Hepatocyte (in vitro differentiated cells): Measurements from ENCODE around the gene SYDE1. TPM values are rescaled to one million over a fixed set of nuclear protein-coding genes. Genes with fewer than 3 reads are reported as not detected.
A peak's percentile ranks its signal among the peaks of the same experiment; 100 is the strongest.

Experiments used
- DNase-seq: peaks from one replicate; pipeline ENCODE4 v3.0.0-alpha.2; 2016; ENCODE audit warnings: low spot score
- H2AFZ ChIP-seq: fragments of 200-600 bp; sonication (generic); 2 replicates; pipeline ENCODE4 v1.6.0; 2016; ENCODE audit warnings: antibody characterized with exemption, mild to moderate bottlenecking
- H3K27ac ChIP-seq: fragments of 200-600 bp; sonication (generic); 2 replicates; pipeline ENCODE4 v1.5.1; 2016; ENCODE audit warnings: mild to moderate bottlenecking
- H3K27me3 ChIP-seq: fragments of 200-600 bp; sonication (generic); 2 replicates; pipeline ENCODE4 v1.6.1; 2016
- H3K36me3 ChIP-seq: fragments of 200-600 bp; sonication (generic); replicated peaks from 2 replicates; pipeline ENCODE4 v1.5.1; 2016; ENCODE audit warnings: low read depth; ENCODE audit not compliant: insufficient read depth
- H3K4me1 ChIP-seq: fragments of 200-600 bp; sonication (generic); 2 replicates; pipeline ENCODE4 v1.5.1; 2016; ENCODE audit warnings: mild to moderate bottlenecking, moderate library complexity; ENCODE audit not compliant: insufficient read depth
- H3K4me2 ChIP-seq: fragments of 200-600 bp; sonication (generic); 2 replicates; pipeline ENCODE4 v1.6.0; 2016
- H3K4me3 ChIP-seq: fragments of 200-600 bp; sonication (generic); 2 replicates; pipeline ENCODE4 v1.5.1; 2016; ENCODE audit warnings: mild to moderate bottlenecking
- H3K79me2 ChIP-seq: fragments of 200-600 bp; sonication (generic); 2 replicates; pipeline ENCODE4 v1.6.0; 2017; ENCODE audit warnings: mild to moderate bottlenecking
- H3K9me2 ChIP-seq: fragments of 200-600 bp; sonication (generic); replicated peaks from 2 replicates; pipeline ENCODE4 v1.6.0; 2017; ENCODE audit warnings: mild to moderate bottlenecking; ENCODE audit not compliant: insufficient read depth
- H3K9me3 ChIP-seq: fragments of 200-600 bp; sonication (generic); 2 replicates; pipeline ENCODE4 v1.5.1; 2016; ENCODE audit warnings: low read depth, mild to moderate bottlenecking
- H4K20me1 ChIP-seq: fragments of 200-600 bp; sonication (generic); 2 replicates; pipeline ENCODE4 v1.6.0; 2016; ENCODE audit warnings: mild to moderate bottlenecking; ENCODE audit not compliant: insufficient read depth, poor library complexity, severe bottlenecking
- CTCF ChIP-seq: fragments of 200-600 bp; sonication (generic); IDR thresholded peaks from 2 replicates; pipeline ENCODE4 v1.5.1; 2016; ENCODE audit warnings: antibody characterized with exemption, mild to moderate bottlenecking; ENCODE audit not compliant: poor library complexity
- EZH2 ChIP-seq: fragments of 200-600 bp; sonication (generic); IDR thresholded peaks from 2 replicates; pipeline ENCODE4 v1.6.1; 2016; ENCODE audit warnings: antibody characterized with exemption, mild to moderate bottlenecking, borderline replicate concordance
- EZH2phosphoT487 ChIP-seq: fragments of 200-600 bp; sonication (generic); IDR thresholded peaks from one replicate; pipeline ENCODE4 v1.6.1; 2018; ENCODE audit warnings: antibody characterized with exemption, mild to moderate bottlenecking, low read depth, moderate library complexity; ENCODE audit not compliant: unreplicated experiment, severe bottlenecking
- WGBS: methylation state at CpG from one replicate; pipeline ENCODE4 v1.1.6; 2016; ENCODE audit warnings: low lambda C conversion rate; ENCODE audit errors: missing lambda C conversion rate; 5-methylcytosine and 5-hydroxymethylcytosine counted together
- polyA plus RNA-seq: library from polyadenylated mRNA; unstranded; fragments of >200 nt; fragmentation: Nextera tagmentation; extraction: Ambion mirVana; gene quantifications from 2 replicates; pipeline ENCODE4 v1.2.1, GENCODE V29; 2016
- total RNA-seq: library from RNA; depleted of rRNA; stranded (reverse); fragments of >200 nt; gene quantifications from 2 replicates; pipeline ENCODE4 v1.2.3, GENCODE V29; 2014

SYDE1 gene
- total and polyA plus RNA-seq, 2 experiments from 2014 or later, result 17.8 to 18.5 TPM

DNA sequence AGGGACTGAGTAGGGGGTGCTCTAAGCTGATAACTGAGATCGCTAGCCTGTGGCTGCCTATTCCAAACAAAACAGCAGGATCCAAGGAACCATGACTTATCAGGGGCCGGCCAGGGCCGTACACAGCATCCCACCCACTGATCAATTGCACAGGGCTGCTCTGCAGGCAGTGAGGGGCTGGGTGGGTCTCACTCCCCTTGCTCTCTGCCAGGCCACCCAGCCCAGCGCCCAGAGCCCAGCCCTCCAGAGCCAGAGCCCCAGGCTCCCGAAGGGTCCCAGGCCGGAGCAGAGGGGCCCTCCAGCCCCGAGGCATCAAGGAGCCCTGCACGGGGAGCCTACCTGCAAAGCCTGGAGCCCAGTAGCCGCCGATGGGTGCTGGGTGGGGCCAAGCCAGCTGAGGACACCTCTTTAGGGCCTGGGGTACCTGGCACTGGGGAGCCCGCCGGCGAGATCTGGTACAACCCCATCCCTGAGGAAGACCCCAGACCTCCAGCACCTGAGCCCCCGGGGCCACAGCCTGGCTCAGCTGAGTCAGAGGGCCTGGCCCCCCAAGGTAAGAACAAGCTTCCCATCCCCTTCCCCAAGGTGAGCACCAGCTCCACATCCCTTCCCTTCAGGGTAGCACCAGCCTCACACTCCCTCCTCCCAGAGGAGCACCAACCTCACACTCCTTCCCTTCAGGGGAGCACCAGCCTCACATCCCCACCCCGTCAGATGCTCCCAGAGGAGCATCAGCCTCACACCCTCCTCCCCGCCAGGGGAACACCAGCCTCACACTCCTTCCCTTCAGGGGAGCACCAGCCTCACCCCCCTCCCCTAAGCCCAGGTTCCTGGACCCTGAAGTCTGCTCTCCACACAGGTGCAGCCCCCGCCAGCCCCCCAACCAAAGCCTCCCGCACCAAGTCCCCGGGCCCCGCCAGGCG is 1.9 kb downstream of the SYDE1 start:
- TF ChIP-seq EZH2phosphoT487, result no peak
- no peak for TF ChIP-seq CTCF
- no peak for TF ChIP-seq EZH2

GRCh38 chr19:15109768-15110417 is 2.7 kb downstream of the SYDE1 start:
- WGBS, result 98% methylated on average over 46 of the region's 49 CpGs
- no peaks in the 10 kb centered on the region for H3K9me3 ChIP-seq
- H3K4me2 ChIP-seq, result no peak overlapping the region
- H3K27ac ChIP-seq, result no peak overlapping the region
- H3K36me3 ChIP-seq, result no peaks in the 10 kb centered on the region
- H3K4me3 ChIP-seq, result no peak overlapping the region
- DNase-seq, result no peak
- no peak overlapping the region for H2AFZ ChIP-seq
- no peaks in the 10 kb centered on the region for H3K9me2 ChIP-seq
- H3K4me1 ChIP-seq, result no peaks in the 10 kb centered on the region
- H4K20me1 ChIP-seq, result no peaks in the 10 kb centered on the region
- TF ChIP-seq EZH2phosphoT487 (no peak), EZH2 (no peak), CTCF (no peak)
- peaks cover 12% of the 10 kb centered on the region for H3K79me2 ChIP-seq
- H3K27me3 ChIP-seq, result peaks cover 5% of the 10 kb centered on the region

More for the DNA sequence above, 1.9 kb downstream of the SYDE1 start:
- Histone ChIP-seq H3K27ac (no peak overlapping the region), H3K4me1 (no peaks in the 10 kb centered on the region), H3K9me2 (no peaks in the 10 kb centered on the region), H3K36me3 (no peaks in the 10 kb centered on the region), H4K20me1 (no peaks in the 10 kb centered on the region), H3K79me2 (peaks cover 12% of the 10 kb centered on the region), H3K4me3 (no peak overlapping the region), H2AFZ (no peak overlapping the region), H3K9me3 (no peaks in the 10 kb centered on the region), H3K27me3 (peaks cover 5% of the 10 kb centered on the region), H3K4me2 (peak overlapping the region; percentile 96)
- no peak for DNase-seq
- WGBS, result 82% methylated on average over 16 of the region's 21 CpGs

DNA sequence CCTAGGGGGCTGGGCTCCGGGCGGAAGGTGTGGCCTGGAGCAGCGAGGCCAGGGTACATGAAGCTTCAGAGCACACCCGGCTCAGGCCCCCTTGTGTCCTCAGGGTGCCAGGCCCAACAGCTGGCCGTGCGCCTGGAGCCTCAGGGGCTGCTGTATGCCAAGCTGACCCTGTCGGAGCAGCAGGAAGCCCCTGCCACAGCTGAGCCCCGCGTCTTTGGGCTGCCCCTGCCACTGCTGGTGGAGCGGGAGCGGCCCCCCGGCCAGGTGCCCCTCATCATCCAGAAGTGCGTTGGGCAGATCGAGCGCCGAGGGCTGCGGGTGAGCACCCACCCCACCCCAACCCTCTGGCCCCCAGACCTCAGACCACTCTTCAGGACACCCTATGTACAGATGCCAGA is 3.2 kb downstream of the SYDE1 start:
- H3K27ac ChIP-seq, result no peak overlapping the region
- peaks cover 5% of the 10 kb centered on the region for H3K27me3 ChIP-seq
- no peaks in the 10 kb centered on the region for H3K4me1 ChIP-seq
- H3K9me3 ChIP-seq, result no peaks in the 10 kb centered on the region
- no peak overlapping the region for H2AFZ ChIP-seq
- no peaks in the 10 kb centered on the region for H3K9me2 ChIP-seq
- H3K4me2 ChIP-seq, result no peak overlapping the region
- no peak for DNase-seq
- no peak for TF ChIP-seq EZH2
- no peak overlapping the region for H3K4me3 ChIP-seq
- no peaks in the 10 kb centered on the region for H4K20me1 ChIP-seq
- peaks cover 12% of the 10 kb centered on the region for H3K79me2 ChIP-seq
- H3K36me3 ChIP-seq, result no peaks in the 10 kb centered on the region
- WGBS, result 96% methylated on average over 17 of the region's 17 CpGs

DNA sequence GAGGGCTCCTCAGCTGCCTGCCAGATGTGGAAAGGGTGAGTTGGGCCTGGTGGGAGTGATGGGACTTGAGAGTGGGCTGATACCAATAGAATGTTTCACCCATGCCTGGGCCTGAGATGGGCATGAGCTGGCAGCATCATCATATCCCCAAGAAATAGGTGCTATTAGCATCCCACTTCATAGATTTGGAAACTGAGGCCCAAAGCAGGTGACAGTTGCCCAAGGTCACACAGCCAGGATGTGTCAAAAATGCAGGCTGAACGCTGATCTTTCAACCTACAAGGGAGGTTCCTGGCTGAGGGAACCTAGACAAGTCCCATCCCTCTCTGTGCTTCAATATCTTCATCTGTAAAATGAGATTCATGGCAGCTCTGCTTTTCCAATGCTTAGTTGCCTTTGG is 4.6 kb downstream of the SYDE1 start:
- Histone ChIP-seq H2AFZ (no peak overlapping the region), H3K4me3 (no peak overlapping the region), H3K4me1 (no peaks in the 10 kb centered on the region), H3K27me3 (peaks cover under 1% of the 10 kb centered on the region), H3K4me2 (no peak overlapping the region), H3K27ac (no peak overlapping the region), H3K36me3 (no peaks in the 10 kb centered on the region), H3K79me2 (peaks cover 12% of the 10 kb centered on the region), H3K9me3 (no peaks in the 10 kb centered on the region), H4K20me1 (no peaks in the 10 kb centered on the region), H3K9me2 (no peaks in the 10 kb centered on the region)
- 100% methylated on average over 1 of the region's 1 CpG for WGBS
- no peak for TF ChIP-seq EZH2
- no peak for TF ChIP-seq EZH2phosphoT487
- no peak for TF ChIP-seq CTCF
- DNase-seq, result no peak
